K562 (cell line): Measurements from ENCODE around the gene PLXNB3. TPM values are rescaled to one million over a fixed set of nuclear protein-coding genes. Genes with fewer than 3 reads are reported as not detected.

ENCODE experiments used
- CTBP1 ChIP-seq: fragments of 450-650 bp; IDR thresholded peaks from 2 replicates; pipeline ENCODE4 v1.6.1; 2016; ENCODE audit warnings: borderline replicate concordance
- CTCF ChIP-seq, 3 experiments: IDR thresholded peaks in 2 of 3; conservative IDR thresholded peaks in 1 of 3; 2 replicates each; pipeline ENCODE4 v1.5.1; 2011 to 2012; ENCODE audit warnings: low read length in 3 of 3, mild to moderate bottlenecking in 3 of 3, control low read depth in 2 of 3, improper control_type of control experiment in 1 of 3, inconsistent platforms in 1 of 3, low read depth in 1 of 3, mixed read lengths in 1 of 3, moderate library complexity in 1 of 3; ENCODE audit not compliant: insufficient read depth in 2 of 3
- CXXC5 ChIP-seq: fragments of 250-450 bp; sonication (Bioruptor Pico); IDR thresholded peaks from 2 replicates; pipeline ENCODE4 v1.8.0; 2022; ENCODE audit warnings: inconsistent platforms, mild to moderate bottlenecking, moderate library complexity
- DPF2 ChIP-seq: fragments of 450-650 bp; IDR thresholded peaks from 2 replicates; pipeline ENCODE4 v1.6.1; 2016
- GATAD2A ChIP-seq: fragments of 450-650 bp; IDR thresholded peaks from 2 replicates; pipeline ENCODE4 v1.6.1; 2017
- HNRNPL ChIP-seq: fragments of 200-400 bp; formaldehyde crosslinking; IDR thresholded peaks from 2 replicates; pipeline ENCODE4 v1.6.1; 2017; ENCODE audit warnings: low read depth, mild to moderate bottlenecking, low read length
- MAZ ChIP-seq, 2 experiments: fragments of 450-650 bp in 1 of 2; sonication (generic) in 1 of 2; formaldehyde crosslinking; IDR thresholded peaks in 1 of 2; conservative IDR thresholded peaks in 1 of 2; 2 replicates each; pipeline versions ENCODE4 v1.4.0 to v1.5.0; 2020; ENCODE audit warnings: mild to moderate bottlenecking in 1 of 2, missing genetic modification reagents in 1 of 2
- REST ChIP-seq, 2 experiments: fragments of 450-650 bp; formaldehyde crosslinking in 1 of 2; IDR thresholded peaks; 2 replicates each; pipeline versions ENCODE4 v1.4.0 to v1.6.1; 2014 to 2020; ENCODE audit warnings: mild to moderate bottlenecking in 2 of 2, borderline replicate concordance in 1 of 2, low read depth in 1 of 2
- SMC3 ChIP-seq: conservative IDR thresholded peaks from 2 replicates; pipeline ENCODE4 v1.6.1; 2011; ENCODE audit warnings: low read depth, low read length, improper control_type of control experiment; ENCODE audit not compliant: insufficient read depth
- TFAP4 ChIP-seq: sonication (generic); formaldehyde crosslinking; IDR thresholded peaks from 2 replicates; pipeline ENCODE4 v1.8.0; 2022; ENCODE audit warnings: missing genetic modification reagents, mild to moderate bottlenecking, moderate library complexity, borderline replicate concordance
- ZBTB2 ChIP-seq: fragments of 450-650 bp; IDR thresholded peaks from 2 replicates; pipeline ENCODE4 v1.6.1; 2016; ENCODE audit warnings: antibody characterized with exemption
- polyA plus RNA-seq, 8 experiments: library from polyadenylated mRNA; depleted of rRNA in 4 of 8; stranded (reverse) in 5 of 8; unstranded in 3 of 8; fragments of >200 nt; fragmentation: Nextera tagmentation in 2 of 8; fragmentation: Illumina TruSeq in 1 of 8; extraction: Ambion mirVana in 2 of 8; extraction: Trizol in 1 of 8; gene quantifications; 2 replicates each; pipeline versions ENCODE4 v1.2.1 to v1.2.3, GENCODE V29; 2011 to 2014; ENCODE audit warnings: inconsistent platforms in 1 of 8, missing spikeins in 1 of 8
- total RNA-seq, 7 experiments: library from RNA; depleted of rRNA in 6 of 7; stranded (reverse); fragments of >200 nt in 6 of 7; fragmentation: Illumina TruSeq in 2 of 7; extraction: Trizol in 2 of 7; gene quantifications; 2 replicates each; pipeline versions ENCODE4 v1.2.1 to v1.2.3, GENCODE V29; 2011 to 2021; ENCODE audit warnings: low replicate concordance in 1 of 7

Gene PLXNB3
- total and polyA plus RNA-seq, 9 of the 15 experiments (the other 6 are each of a cell fraction or from before 2014, with no cell fraction given) = 0.22 to 2.0 (median 1.4) TPM; not detected in 2

GRCh38 chrX:153763989-153764755 is at the start of gene PLXNB3 (continued):
- TF ChIP-seq REST (IDR thresholded peaks at IDR 0.05; ENCODE audit: borderline replicate concordance) = peak; percentile 73
- TF ChIP-seq REST (CRISPR knock-in tag; IDR thresholded peaks at IDR 0.05; ENCODE audit: low read depth) = no peak
- TF ChIP-seq CXXC5 (CRISPR knock-in tag) = peak; percentile 32; the same call in 1 of the 2 replicates
- TF ChIP-seq MAZ (CRISPR knock-in tag; conservative IDR thresholded peaks at IDR 0.05 in 1 of 2, IDR thresholded peaks at IDR 0.05 in 1 of 2) = peak; percentile 17 to 51; a peak in 1 of 4 replicates
- peak; percentile 69; the same call in 1 of the 2 replicates for TF ChIP-seq GATAD2A
- TF ChIP-seq DPF2 = no peak
- TF ChIP-seq ZBTB2 = peak; percentile 46; the same call in 1 of the 2 replicates
- TF ChIP-seq SMC3 = peak; percentile 73
- TF ChIP-seq TFAP4 = 0 out of 2 replicates have a peak, but pooled peaks have one; percentile 26
- TF ChIP-seq HNRNPL = peak; percentile 97
- TF ChIP-seq CTCF (IDR thresholded peaks at IDR 0.05 in 2 of 3, conservative IDR thresholded peaks at IDR 0.05 in 1 of 3; ENCODE audit: insufficient read depth in 2 of 3, low read depth in 1 of 3, low read length in 3 of 3) = peak; percentile 70 to 81 (median 75)
- TF ChIP-seq CTBP1 = peak; percentile 56; the same call in 1 of the 2 replicates
